Spinal cord (tissue), 10 donors: ENCODE data around the gene GPR3. TPM values are rescaled to one million over a fixed set of nuclear protein-coding genes. Genes with fewer than 3 reads are reported as not detected.

Source experiments
- DNase-seq, 6 donors: peaks; one replicate each; pipeline versions ENCODE4 v3.0.0 to v3.0.0-alpha.2; 2013 to 2015; ENCODE audit warnings: low spot score in 6 of 6, low read depth in 4 of 6
- H3K27ac ChIP-seq: one replicate; pipeline ENCODE4 v1.5.1; 2013; ENCODE audit warnings: low read depth, low read length, control low read depth
- H3K27me3 ChIP-seq: one replicate; pipeline ENCODE4 v1.6.1; 2013; ENCODE audit warnings: low read length; ENCODE audit not compliant: control insufficient read depth, insufficient read depth
- H3K36me3 ChIP-seq: one replicate; pipeline ENCODE4 v1.6.1; 2013; ENCODE audit warnings: low read length; ENCODE audit not compliant: control insufficient read depth, insufficient read depth
- H3K4me1 ChIP-seq: one replicate; pipeline ENCODE4 v1.6.1; 2013; ENCODE audit warnings: low read length; ENCODE audit not compliant: control insufficient read depth, insufficient read depth
- H3K4me3 ChIP-seq: one replicate; pipeline ENCODE4 v1.5.1; 2013; ENCODE audit warnings: low read depth, low read length, control low read depth
- H3K9me3 ChIP-seq: one replicate; pipeline ENCODE4 v1.6.1; 2013; ENCODE audit warnings: low read length; ENCODE audit not compliant: control insufficient read depth, insufficient read depth
- WGBS: methylation state at CpG from one replicate; pipeline ENCODE4 v1.1.5; 2013; ENCODE audit warnings: missing lambda C conversion rate; ENCODE audit not compliant: insufficient coverage; 5-methylcytosine and 5-hydroxymethylcytosine counted together
- polyA plus RNA-seq, 2 donors: library from polyadenylated mRNA; unstranded; fragments of 120-200 nt; gene quantifications; one replicate each; pipeline ENCODE4 v1.2.1, GENCODE V29; 2013; ENCODE audit not compliant: insufficient read length in 2 of 2
- total RNA-seq, 2 donors: library from RNA; depleted of rRNA in 1 of 2; stranded (reverse); fragments of 120-200 nt in 1 of 2; fragments of >200 nt in 1 of 2; gene quantifications; one replicate each; pipeline versions ENCODE4 v1.2.3 to v1.2.4, GENCODE V29; 2013 to 2014
- donor health status: healthy.

The GPR3 gene
- total and polyA plus RNA-seq, 4 donors, result 0.66 to 3.6 (median 2.4) TPM

DNA sequence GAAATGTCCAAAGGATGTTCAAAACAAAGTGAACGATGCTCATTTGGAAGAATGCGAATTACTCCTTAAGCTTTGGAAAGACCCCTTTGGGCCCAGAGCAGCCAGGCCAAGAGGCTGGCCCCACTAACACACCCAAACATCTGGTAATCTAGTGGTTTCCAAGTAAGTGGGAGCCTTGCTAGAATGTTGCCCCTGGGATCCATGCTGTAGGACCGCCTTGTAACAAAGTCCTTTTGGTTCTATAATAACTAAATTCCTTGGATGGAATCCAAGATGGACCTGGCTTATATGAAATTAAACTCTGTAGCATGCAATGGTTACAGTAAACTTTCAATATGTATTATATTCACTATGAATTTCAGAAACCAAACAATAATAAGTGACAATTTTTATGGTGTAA lies 25.3 kb downstream of the GPR3 start:
- Histone ChIP-seq H3K27ac (peak overlapping the region; percentile 84), H3K36me3 (peaks cover 20% of the 10 kb centered on the region), H3K27me3 (no peaks in the 10 kb centered on the region), H3K4me3 (no peak overlapping the region), H3K4me1 (peaks cover 24% of the 10 kb centered on the region), H3K9me3 (no peaks in the 10 kb centered on the region)
- WGBS, result 71% methylated on average over 1 of the region's 3 CpGs
- DNase-seq, result no peak

DNA sequence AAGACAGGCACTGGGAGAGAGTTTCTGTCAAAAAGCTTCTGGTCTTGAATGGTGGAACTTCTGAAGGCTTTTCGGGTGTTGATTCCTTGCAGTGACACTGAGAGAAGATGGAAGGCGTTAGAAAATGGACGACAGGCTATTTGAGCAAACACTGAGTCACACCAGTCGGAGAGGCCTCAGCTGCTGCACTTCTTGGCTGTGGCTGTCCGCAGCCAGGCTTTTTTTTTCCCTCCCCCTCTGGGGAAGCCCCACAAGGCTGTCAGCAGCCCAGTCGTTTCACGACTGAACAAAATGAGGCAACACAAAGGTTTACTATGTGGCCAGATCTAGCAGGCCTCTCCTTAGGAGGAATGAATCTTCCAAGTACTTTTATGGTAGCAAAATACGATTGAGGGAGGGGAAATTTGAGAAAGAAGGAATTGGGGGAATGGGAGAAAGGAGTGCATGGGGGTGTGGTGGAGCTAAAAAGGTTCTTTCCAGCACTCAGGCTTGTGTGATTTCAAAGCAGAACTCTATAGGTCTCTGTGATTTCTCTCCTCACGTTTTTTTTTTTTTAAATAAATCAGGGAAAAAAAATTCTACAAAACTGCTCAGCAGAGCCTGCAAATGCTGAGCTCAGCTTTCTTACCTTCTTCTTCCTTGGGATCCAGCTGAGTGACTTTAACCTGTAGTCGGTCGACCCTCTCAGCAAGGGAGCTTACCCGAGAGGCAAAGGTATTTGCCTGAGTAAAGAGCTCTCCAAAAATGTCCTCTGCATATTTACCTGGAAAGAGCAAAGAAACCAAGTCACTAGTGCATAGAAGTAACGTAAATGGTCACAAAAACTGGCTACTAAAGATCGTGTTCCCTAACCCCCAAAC lies 26.1 kb downstream of the GPR3 start:
- Histone ChIP-seq H3K27me3 (no peaks in the 10 kb centered on the region), H3K4me1 (peaks cover 17% of the 10 kb centered on the region), H3K9me3 (no peaks in the 10 kb centered on the region), H3K36me3 (peaks cover 15% of the 10 kb centered on the region), H3K4me3 (no peak overlapping the region), H3K27ac (peak overlapping the region; percentile 84)
- 22% methylated on average over 10 of the region's 14 CpGs for WGBS
- DNase-seq, result peak in 2 of 6 donors; percentile 73 to 75

DNA sequence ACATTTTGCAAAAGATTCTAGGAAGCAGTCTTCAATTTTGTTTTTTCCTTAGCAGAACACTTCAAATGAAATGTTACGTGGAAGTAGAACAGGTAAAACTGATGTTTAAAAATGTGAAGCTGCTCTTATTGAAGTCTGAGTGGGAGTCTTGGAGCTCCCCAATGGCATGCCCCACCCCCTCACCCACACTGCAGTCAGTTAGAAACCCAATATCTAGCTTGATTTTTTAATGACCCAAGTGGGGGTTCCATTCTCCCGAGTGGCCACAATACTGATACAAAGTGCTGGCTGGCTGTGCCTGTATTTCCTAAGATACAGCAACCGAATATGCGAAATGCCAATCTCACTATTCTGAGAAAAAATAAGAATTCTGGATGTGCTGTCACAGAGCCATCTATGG lies 31.3 kb downstream of the GPR3 start:
- Histone ChIP-seq H3K27me3 (no peaks in the 10 kb centered on the region), H3K4me3 (no peak overlapping the region), H3K27ac (no peak overlapping the region), H3K9me3 (no peaks in the 10 kb centered on the region), H3K36me3 (peaks cover 6% of the 10 kb centered on the region), H3K4me1 (peaks cover 10% of the 10 kb centered on the region)
- WGBS, result 57% methylated on average over 1 of the region's 4 CpGs
- no peak for DNase-seq

DNA sequence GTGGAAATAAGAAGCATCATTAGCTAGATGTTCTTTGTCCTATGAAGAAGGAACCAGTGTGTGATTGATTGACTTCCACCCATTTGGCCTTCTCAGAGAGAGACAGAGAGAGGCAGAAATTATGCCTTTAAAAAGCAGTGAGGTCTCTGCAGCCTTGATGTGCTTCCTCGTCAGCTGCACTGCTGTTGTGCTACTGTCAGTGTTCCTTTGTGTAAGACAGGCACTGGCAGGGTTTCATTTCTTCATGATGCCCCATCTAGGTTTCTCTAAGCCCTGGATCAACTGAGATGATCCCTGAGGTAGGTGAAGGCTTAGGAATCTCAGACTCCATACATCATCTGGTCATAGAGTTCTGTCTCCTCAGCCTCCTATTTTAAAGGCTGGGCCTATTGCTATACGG lies 34.9 kb downstream of the GPR3 start:
- Histone ChIP-seq H3K4me1 (peaks cover 21% of the 10 kb centered on the region), H3K27me3 (no peaks in the 10 kb centered on the region), H3K27ac (peak overlapping the region; percentile 64), H3K4me3 (no peak overlapping the region), H3K36me3 (peaks cover 6% of the 10 kb centered on the region), H3K9me3 (no peaks in the 10 kb centered on the region)
- 50% methylated on average over 1 of the region's 2 CpGs for WGBS
- peak in 2 of 6 donors; percentile 29 to 41 for DNase-seq

DNA sequence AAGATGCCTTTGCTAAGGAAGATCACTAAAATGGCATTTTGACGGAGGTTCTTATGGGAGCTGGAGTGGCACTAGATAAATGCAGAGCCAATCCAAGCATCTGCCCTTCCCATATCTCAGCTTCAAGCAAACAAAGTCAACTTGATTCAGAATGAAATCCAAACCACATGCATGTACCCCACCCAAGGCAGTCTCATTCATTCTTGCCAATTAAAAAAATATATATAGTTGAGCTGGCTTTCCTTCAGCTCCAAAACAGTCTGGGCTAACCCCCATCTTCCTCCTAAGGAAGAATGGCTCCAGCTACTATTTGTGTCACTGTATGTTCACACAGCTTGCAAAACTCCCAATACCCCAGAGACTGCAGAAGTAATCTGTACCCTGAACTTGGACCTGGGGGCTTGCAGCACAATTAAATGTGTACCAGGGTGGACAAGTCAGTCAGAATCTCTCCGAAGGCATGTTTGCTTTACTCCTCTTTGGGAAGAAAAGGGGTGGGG lies 35.4 kb downstream of the GPR3 start:
- H3K27ac ChIP-seq, result peak overlapping the region; percentile 64
- H3K9me3 ChIP-seq, result no peaks in the 10 kb centered on the region
- peaks cover 21% of the 10 kb centered on the region for H3K4me1 ChIP-seq
- H3K27me3 ChIP-seq, result no peaks in the 10 kb centered on the region
- 20% methylated on average over 1 of the region's 2 CpGs for WGBS
- peak in 1 of 6 donors; percentile 75 for DNase-seq
- H3K36me3 ChIP-seq, result peaks cover 6% of the 10 kb centered on the region
- no peak overlapping the region for H3K4me3 ChIP-seq

DNA sequence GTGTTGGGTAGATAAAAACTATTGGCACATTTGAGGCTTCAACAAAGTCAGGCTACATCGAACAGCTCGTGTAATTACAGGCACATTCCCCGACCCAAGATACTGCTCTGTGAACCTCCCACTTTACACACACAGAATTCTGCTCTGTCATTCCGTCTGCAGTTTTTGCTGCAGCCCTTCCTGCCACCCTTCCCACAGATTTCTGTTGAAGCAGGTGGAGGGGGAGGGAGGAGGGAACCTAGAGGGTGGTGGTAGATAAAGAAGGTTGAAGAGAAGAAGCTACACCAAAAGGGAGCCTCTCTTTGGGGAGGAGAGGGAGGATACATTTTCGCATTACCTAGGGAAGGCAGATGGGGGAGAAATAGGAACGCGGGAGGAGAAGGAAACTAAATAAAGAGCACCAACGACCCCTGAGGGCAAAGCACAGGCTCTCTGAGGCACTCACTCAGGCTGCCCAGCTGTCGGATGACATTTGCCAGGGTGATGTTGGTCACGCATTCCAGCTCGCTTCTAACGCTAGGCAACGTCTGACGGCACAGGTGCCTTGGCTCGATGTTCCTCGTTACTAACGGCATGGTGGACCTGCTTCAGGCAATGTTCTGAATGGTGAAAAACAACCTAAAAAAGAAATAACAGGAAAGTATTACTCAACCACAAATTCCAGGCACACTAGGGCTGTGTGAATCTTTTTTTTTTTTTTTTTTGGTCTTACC lies 36.0 kb downstream of the GPR3 start:
- H3K4me3 ChIP-seq, result no peak overlapping the region
- peak in 2 of 6 donors; percentile 47 to 75 for DNase-seq
- peaks cover 6% of the 10 kb centered on the region for H3K36me3 ChIP-seq
- H3K4me1 ChIP-seq, result peaks cover 21% of the 10 kb centered on the region
- no peaks in the 10 kb centered on the region for H3K9me3 ChIP-seq
- H3K27me3 ChIP-seq, result no peaks in the 10 kb centered on the region
- peak overlapping the region; percentile 64 for H3K27ac ChIP-seq
- WGBS, result 8% methylated on average over 6 of the region's 17 CpGs

DNA sequence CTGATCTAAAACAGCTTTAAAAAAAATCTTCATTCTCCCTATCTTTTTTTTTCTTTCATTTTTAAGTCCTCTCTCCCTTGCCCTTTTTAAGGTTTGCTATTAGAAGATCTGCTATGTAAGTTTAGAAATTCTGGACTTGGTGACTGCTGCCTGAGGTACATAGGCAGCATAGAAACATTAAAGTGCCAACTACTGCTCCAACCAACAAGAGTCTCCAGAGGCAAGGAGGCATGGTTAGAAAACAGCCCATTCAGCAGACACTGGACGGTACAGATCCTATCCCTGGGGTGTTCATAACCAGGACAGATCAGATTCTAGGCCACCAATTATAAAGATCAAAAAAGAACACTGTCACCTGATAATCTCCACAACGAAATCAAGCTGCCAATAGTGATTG lies 36.6 kb downstream of the GPR3 start:
- Histone ChIP-seq H3K9me3 (no peaks in the 10 kb centered on the region), H3K36me3 (peaks cover 6% of the 10 kb centered on the region), H3K4me1 (peaks cover 21% of the 10 kb centered on the region), H3K27me3 (no peaks in the 10 kb centered on the region), H3K27ac (peak overlapping the region; percentile 64), H3K4me3 (no peak overlapping the region)
- DNase-seq, result no peak
- no CpG with 5 or more reads among the region's 2 CpGs for WGBS

DNA sequence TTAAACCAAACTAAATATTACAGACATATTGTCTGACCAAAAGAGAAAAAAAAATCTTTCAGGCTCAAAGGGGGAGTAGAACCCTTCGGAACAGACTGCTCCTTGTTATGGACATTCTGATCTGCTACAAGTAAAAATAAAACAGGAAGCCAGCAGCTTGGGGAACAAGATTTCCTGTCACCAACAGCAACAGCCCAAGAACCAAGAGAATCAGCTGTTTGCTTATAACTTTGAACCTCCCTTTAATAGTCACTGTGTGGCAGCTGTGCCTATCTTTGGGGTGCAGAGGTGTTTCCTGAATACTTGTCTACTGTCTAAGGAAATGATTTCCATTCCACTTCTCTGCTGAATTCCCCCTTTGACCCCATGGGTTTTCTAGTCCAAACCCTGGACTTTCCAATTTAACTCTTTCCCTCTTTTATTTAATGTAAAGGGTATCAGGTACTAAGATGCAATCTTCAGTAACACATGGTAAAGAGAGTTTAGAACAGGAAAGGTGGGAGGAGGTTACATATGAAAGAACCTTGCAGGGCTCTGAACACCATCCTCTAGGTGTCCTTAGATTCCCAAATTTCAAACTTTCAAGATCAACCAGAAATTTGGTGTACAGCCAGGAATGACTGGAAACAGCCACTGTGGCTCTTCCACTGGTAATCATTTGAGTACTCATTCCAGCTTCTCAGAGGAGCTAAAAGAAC lies 38.6 kb downstream of the GPR3 start:
- no peaks in the 10 kb centered on the region for H3K36me3 ChIP-seq
- H3K9me3 ChIP-seq, result no peaks in the 10 kb centered on the region
- DNase-seq, result peak in 2 of 6 donors; percentile 26 to 53
- no peak overlapping the region for H3K4me3 ChIP-seq
- peak overlapping the region; percentile 72 for H3K27ac ChIP-seq
- no peaks in the 10 kb centered on the region for H3K27me3 ChIP-seq
- peaks cover 27% of the 10 kb centered on the region for H3K4me1 ChIP-seq
- no CpG with 5 or more reads among the region's 1 CpG for WGBS

DNA sequence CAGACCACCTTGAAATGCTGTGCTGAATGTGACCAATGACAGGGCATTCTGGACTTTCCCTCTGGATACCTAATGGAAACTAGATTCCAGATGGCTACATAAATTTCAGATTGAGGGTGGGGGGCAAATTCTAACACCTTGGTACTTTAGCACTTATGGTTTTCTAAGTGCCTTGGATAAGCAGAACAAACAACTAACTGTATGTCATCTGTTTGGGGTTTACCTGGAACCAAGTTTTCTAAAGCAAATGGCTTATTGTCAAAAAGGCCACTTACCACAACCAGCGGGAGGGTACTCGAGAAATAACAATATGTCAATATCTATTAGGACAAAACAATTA lies 39.1 kb downstream of the GPR3 start:
- Histone ChIP-seq H3K27ac (peak overlapping the region; percentile 72), H3K27me3 (no peaks in the 10 kb centered on the region), H3K9me3 (no peaks in the 10 kb centered on the region), H3K36me3 (no peaks in the 10 kb centered on the region), H3K4me3 (no peak overlapping the region), H3K4me1 (peaks cover 30% of the 10 kb centered on the region)
- WGBS, result no CpG with 5 or more reads among the region's 2 CpGs
- DNase-seq, result no peak
